Cardiac fibroblast (primary cell): Measurements from ENCODE around the gene MAN1A1.

Experiments used
- DNase-seq, 2 donors: peaks; one replicate each; pipeline versions ENCODE4 v3.0.0 to v3.0.0-alpha.2; 2010; ENCODE audit warnings: low read depth in 2 of 2
- H3K4me3 ChIP-seq, 2 donors: replicated peaks in 1 of 2; 1 replicate in 1 of 2; 2 replicates in 1 of 2; pipeline ENCODE4 v1.5.1; 2011; ENCODE audit warnings: low read depth in 2 of 2, low read length in 2 of 2, mild to moderate bottlenecking in 2 of 2, moderate library complexity in 1 of 2
- CTCF ChIP-seq: IDR thresholded peaks from one replicate; pipeline ENCODE4 v1.5.1; 2011; ENCODE audit warnings: low read depth, mild to moderate bottlenecking, low read length, inconsistent platforms

The MAN1A1 gene

GRCh38 chr6:119256392-119256791 is 93.2 kb downstream of the MAN1A1 start:
- H3K4me3 ChIP-seq: no peak overlapping the region
- no peak for TF ChIP-seq CTCF
- DNase-seq: no peak

- no peak overlapping the region for H3K4me3 ChIP-seq
- no peak for DNase-seq
- no peak for TF ChIP-seq CTCF
Measured at GRCh38 chr6:119255492-119255891, 94.1 kb downstream of the MAN1A1 start.

DNA sequence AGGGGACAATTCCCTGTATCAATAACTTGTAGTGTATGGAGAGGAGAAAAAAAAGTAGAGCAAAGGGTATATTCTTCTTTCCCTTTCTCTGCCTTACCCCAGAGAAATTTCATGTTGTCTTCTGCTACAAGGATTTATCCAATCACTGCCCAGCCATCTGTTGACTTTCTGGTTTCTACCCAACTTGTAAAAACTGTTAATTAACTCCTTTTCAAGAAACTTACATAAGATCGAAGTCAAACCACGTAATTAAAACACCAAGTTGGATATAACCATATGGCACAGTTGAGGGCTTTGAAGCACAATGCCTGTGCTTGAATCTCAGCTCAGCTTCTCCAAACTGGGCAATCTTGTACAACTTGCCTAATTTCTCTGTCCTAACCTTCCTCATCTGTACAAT is 99.5 kb downstream of the MAN1A1 start:
- TF ChIP-seq CTCF: no peak
- no peak for DNase-seq

GRCh38 chr6:119249319-119249718 is 100.2 kb downstream of the MAN1A1 start:
- no peak for DNase-seq
- no peak overlapping the region for H3K4me3 ChIP-seq
- TF ChIP-seq CTCF: no peak

More for the DNA sequence above, 99.5 kb downstream of the MAN1A1 start:
- no peak overlapping the region for H3K4me3 ChIP-seq

DNA sequence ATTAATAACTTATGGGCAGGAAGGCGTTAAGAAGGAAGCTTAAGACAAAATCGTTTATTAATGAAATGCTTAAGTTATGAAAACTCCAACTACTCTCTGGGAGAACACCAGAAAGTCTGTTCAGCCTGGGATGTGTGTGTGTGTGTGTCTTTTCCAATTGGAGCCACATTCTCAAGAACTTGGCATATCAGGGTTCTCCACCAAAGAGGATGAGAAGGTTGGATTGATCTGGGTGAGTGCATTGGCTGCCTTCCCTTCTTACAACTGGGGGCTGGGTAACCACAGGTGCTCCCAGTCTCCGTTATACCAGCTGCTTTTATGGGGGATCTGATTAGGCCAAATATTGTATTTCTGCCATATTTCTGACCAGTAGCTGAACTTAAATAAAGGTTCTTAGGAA is 102.1 kb downstream of the MAN1A1 start:
- H3K4me3 ChIP-seq: no peak overlapping the region
- DNase-seq: no peak
- TF ChIP-seq CTCF: no peak

DNA sequence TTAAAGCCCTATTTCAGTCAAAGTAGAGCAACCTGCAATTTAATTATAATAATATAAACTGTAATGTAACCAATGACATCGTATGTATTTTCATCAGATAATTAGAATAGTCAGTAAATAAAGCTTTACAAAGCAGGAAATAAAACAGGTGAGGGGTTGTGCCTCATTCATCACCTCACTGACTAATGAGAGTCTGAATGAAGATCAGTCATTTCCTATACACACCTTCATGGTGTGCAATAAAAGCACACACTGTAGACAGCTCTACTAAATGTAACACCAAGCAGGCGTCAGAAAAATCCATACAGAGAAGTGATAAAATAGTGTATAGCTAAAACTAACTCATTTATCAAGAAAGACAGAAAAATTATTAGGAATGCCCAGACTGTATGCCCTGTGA is 105.9 kb downstream of the MAN1A1 start:
- TF ChIP-seq CTCF: no peak
- no peak overlapping the region for H3K4me3 ChIP-seq
- DNase-seq: no peak

- TF ChIP-seq CTCF: no peak
- H3K4me3 ChIP-seq: no peak overlapping the region
- no peak for DNase-seq
Measured at GRCh38 chr6:119243037-119243436, 106.5 kb downstream of the MAN1A1 start.
